HG03378 (cell line): ENCODE data around the gene IFT122.
"Not testable (repeated sequence)": the region's sequence is repeated elsewhere in the genome, so short reads cannot be mapped to it uniquely, and the experiment has no call there.

Experiments used
- ATAC-seq: cut with Tn5 transposase; IDR thresholded peaks from one replicate; pipeline ENCODE4 v1.9.1; 2021; ENCODE audit warnings: mild to moderate bottlenecking, moderate library complexity; ENCODE audit not compliant: unreplicated experiment

The IFT122 gene

GRCh38 chr3:129491794-129492193, 51.8 kb downstream of the IFT122 start:
- ATAC-seq = no peak

- ATAC-seq = no peak
These were observed 52.7 kb downstream of the IFT122 start for GRCh38 chr3:129492691-129493090.

GRCh38 chr3:129493206-129493605, 53.2 kb downstream of the IFT122 start:
- ATAC-seq = no peak

- ATAC-seq = not testable (repeated sequence)
These were observed 54.5 kb downstream of the IFT122 start for GRCh38 chr3:129494499-129494898.

- ATAC-seq = not testable (repeated sequence)
These were observed 55.1 kb downstream of the IFT122 start for GRCh38 chr3:129495006-129495639.

- not testable (repeated sequence) for ATAC-seq
These were observed 57.9 kb downstream of the IFT122 start for GRCh38 chr3:129497876-129498275.

GRCh38 chr3:129498603-129499488, 58.8 kb downstream of the IFT122 start:
- ATAC-seq = not testable (repeated sequence)

- not testable (repeated sequence) for ATAC-seq
These were observed 59.7 kb downstream of the IFT122 start for GRCh38 chr3:129499604-129500333.

GRCh38 chr3:129500334-129500658, 60.3 kb downstream of the IFT122 start:
- no peak for ATAC-seq

- ATAC-seq = no peak
These were observed 61.6 kb downstream of the IFT122 start for GRCh38 chr3:129501630-129502029.

GRCh38 chr3:129502641-129503408, 62.8 kb downstream of the IFT122 start:
- ATAC-seq = no peak

GRCh38 chr3:129503471-129504291, 63.7 kb downstream of the IFT122 start:
- no peak for ATAC-seq

- no peak for ATAC-seq
These were observed 64.6 kb downstream of the IFT122 start for GRCh38 chr3:129504471-129505100.

GRCh38 chr3:129505341-129505740, 65.3 kb downstream of the IFT122 start:
- ATAC-seq = no peak

GRCh38 chr3:129506231-129506742, 66.3 kb downstream of the IFT122 start:
- ATAC-seq = no peak

GRCh38 chr3:129507181-129507831, 67.3 kb downstream of the IFT122 start:
- no peak for ATAC-seq

- ATAC-seq = no peak
These were observed 72.6 kb downstream of the IFT122 start for GRCh38 chr3:129512595-129512994.

- no peak for ATAC-seq
These were observed 73.7 kb downstream of the IFT122 start for GRCh38 chr3:129513705-129514104.

- ATAC-seq = no peak
These were observed 74.1 kb downstream of the IFT122 start for GRCh38 chr3:129514110-129514509.
